H9 (cell line): ENCODE measurements around the gene TMEM147. TPM values are rescaled to one million over a fixed set of nuclear protein-coding genes. Genes with fewer than 3 reads are reported as not detected.

Experiments used
- DNase-seq: peaks from one replicate; pipeline ENCODE4 v3.0.0-alpha.2; 2017
- H2AFZ ChIP-seq: one replicate; pipeline ENCODE4 v1.6.1; 2013; ENCODE audit warnings: mild to moderate bottlenecking, low read length, control low read depth, moderate library complexity
- H2AK5ac ChIP-seq: 2 replicates; pipeline ENCODE4 v1.6.1; 2013; ENCODE audit warnings: low read length, control low read depth, mixed read lengths; ENCODE audit not compliant: insufficient read length
- H2BK120ac ChIP-seq: one replicate; pipeline ENCODE4 v1.6.1; 2013; ENCODE audit warnings: low read depth, mild to moderate bottlenecking, low read length, control low read depth, inconsistent platforms; ENCODE audit not compliant: poor library complexity, severe bottlenecking
- H2BK12ac ChIP-seq: 2 replicates; pipeline ENCODE4 v1.6.1; 2013; ENCODE audit warnings: low read length, control low read depth, mixed read lengths, low read depth; ENCODE audit not compliant: insufficient read length
- H2BK15ac ChIP-seq: 2 replicates; pipeline ENCODE4 v1.6.1; 2013; ENCODE audit warnings: low read depth, low read length, control low read depth
- H2BK20ac ChIP-seq: one replicate; pipeline ENCODE4 v1.6.1; 2013; ENCODE audit warnings: low read depth, mild to moderate bottlenecking, low read length, control low read depth, inconsistent platforms; ENCODE audit not compliant: poor library complexity, severe bottlenecking
- H2BK5ac ChIP-seq: 2 replicates; pipeline ENCODE4 v1.6.1; 2013; ENCODE audit warnings: low read length, control low read depth, mixed read lengths; ENCODE audit not compliant: insufficient read length
- H3K14ac ChIP-seq: 2 replicates; pipeline ENCODE4 v1.6.1; 2013; ENCODE audit warnings: low read length, control low read depth; ENCODE audit not compliant: insufficient read depth
- H3K18ac ChIP-seq: 2 replicates; pipeline ENCODE4 v1.6.1; 2013; ENCODE audit warnings: low read depth, mild to moderate bottlenecking, mixed read lengths, low read length, control low read depth; ENCODE audit not compliant: insufficient read length
- H3K23ac ChIP-seq: 2 replicates; pipeline ENCODE4 v1.6.1; 2013; ENCODE audit warnings: low read length, control low read depth, mixed read lengths, low read depth; ENCODE audit not compliant: insufficient read length
- H3K23me2 ChIP-seq: 2 replicates; pipeline ENCODE4 v1.6.1; 2013; ENCODE audit warnings: low read depth, mild to moderate bottlenecking, mixed read lengths, low read length, control low read depth; ENCODE audit not compliant: insufficient read length, poor library complexity, severe bottlenecking
- H3K27ac ChIP-seq: 2 replicates; pipeline ENCODE4 v1.5.1; 2013; ENCODE audit warnings: low read length, control low read depth, mixed read lengths, low read depth; ENCODE audit not compliant: insufficient read length
- H3K27me3 ChIP-seq: 2 replicates; pipeline ENCODE4 v1.6.1; 2013; ENCODE audit warnings: low read length, control low read depth, inconsistent platforms; ENCODE audit not compliant: insufficient read depth
- H3K4ac ChIP-seq: 2 replicates; pipeline ENCODE4 v1.6.1; 2013; ENCODE audit warnings: low read depth, mild to moderate bottlenecking, control low read depth, inconsistent platforms, low read length, moderate library complexity
- H3K4me1 ChIP-seq: 2 replicates; pipeline ENCODE4 v1.6.1; 2013; ENCODE audit warnings: low read length, control low read depth, inconsistent platforms; ENCODE audit not compliant: insufficient read depth
- H3K4me2 ChIP-seq: 2 replicates; pipeline ENCODE4 v1.6.1; 2013; ENCODE audit warnings: low read length, control low read depth, mixed read lengths; ENCODE audit not compliant: insufficient read length, insufficient read depth
- H3K56ac ChIP-seq: 2 replicates; pipeline ENCODE4 v1.6.1; 2013; ENCODE audit warnings: low read depth, mild to moderate bottlenecking, mixed read lengths, low read length, control low read depth; ENCODE audit not compliant: insufficient read length
- H3K79me1 ChIP-seq: 2 replicates; pipeline ENCODE4 v1.6.1; 2013; ENCODE audit warnings: low read depth, mild to moderate bottlenecking, moderate library complexity, low read length, control low read depth, inconsistent platforms; ENCODE audit not compliant: insufficient read depth, poor library complexity, severe bottlenecking
- H3K79me2 ChIP-seq: 2 replicates; pipeline ENCODE4 v1.6.1; 2013; ENCODE audit warnings: low read length, control low read depth, inconsistent platforms; ENCODE audit not compliant: insufficient read depth
- H3K9ac ChIP-seq: 2 replicates; pipeline ENCODE4 v1.6.1; 2013; ENCODE audit warnings: low read length, control low read depth, mixed read lengths; ENCODE audit not compliant: insufficient read length; ENCODE audit errors: extremely low read depth
- H3K9me3 ChIP-seq: one replicate; pipeline ENCODE4 v1.6.1; 2013; ENCODE audit warnings: low read depth, low read length, inconsistent platforms; ENCODE audit not compliant: control insufficient read depth
- H3T11ph ChIP-seq: one replicate; pipeline ENCODE4 v1.6.1; 2013; ENCODE audit warnings: mild to moderate bottlenecking, low read length, control low read depth, inconsistent platforms
- H4K20me1 ChIP-seq: one replicate; pipeline ENCODE4 v1.6.1; 2013; ENCODE audit not compliant: control insufficient read depth, insufficient read length, insufficient read depth
- H4K5ac ChIP-seq: 2 replicates; pipeline ENCODE4 v1.6.1; 2013; ENCODE audit warnings: low read depth, mild to moderate bottlenecking, mixed read lengths, low read length, control low read depth; ENCODE audit not compliant: insufficient read length
- H4K8ac ChIP-seq: replicated peaks from 2 replicates; pipeline ENCODE4 v1.6.1; 2013; ENCODE audit warnings: low read length, control low read depth, mixed read lengths, low read depth; ENCODE audit not compliant: insufficient read length
- H4K91ac ChIP-seq: 2 replicates; pipeline ENCODE4 v1.6.1; 2013; ENCODE audit warnings: low read depth, mild to moderate bottlenecking, moderate library complexity, mixed read lengths, low read length, control low read depth; ENCODE audit not compliant: insufficient read length
- H3K27ac Mint-ChIP-seq, 3 experiments: 2 replicates in 2 of 3; 3 replicates in 1 of 3; pipeline ENCODE4 v1.8.0; 2020 to 2021; ENCODE audit warnings: mixed read lengths in 3 of 3, mild to moderate bottlenecking in 1 of 3, moderate library complexity in 1 of 3
- H3K27me3 Mint-ChIP-seq: 2 replicates; pipeline ENCODE4 v1.8.0; 2021; ENCODE audit warnings: low read depth, mild to moderate bottlenecking, moderate library complexity, mixed read lengths
- H3K36me3 Mint-ChIP-seq, 3 experiments: 2 replicates in 2 of 3; 3 replicates in 1 of 3; pipeline ENCODE4 v1.8.0; 2020 to 2021; ENCODE audit warnings: low read depth in 3 of 3, mixed read lengths in 3 of 3; ENCODE audit not compliant: insufficient read depth in 1 of 3
- H3K4me1 Mint-ChIP-seq, 2 experiments: 2 replicates each; pipeline ENCODE4 v1.8.0; 2020; ENCODE audit warnings: mixed read lengths in 2 of 2
- H3K4me3 Mint-ChIP-seq, 2 experiments: 2 replicates in 1 of 2; 3 replicates in 1 of 2; pipeline ENCODE4 v1.8.0; 2020 to 2021; ENCODE audit warnings: mild to moderate bottlenecking in 2 of 2, mixed read lengths in 2 of 2, moderate library complexity in 1 of 2
- H3K9me3 Mint-ChIP-seq, 2 experiments: 2 replicates in 1 of 2; 3 replicates in 1 of 2; pipeline ENCODE4 v1.8.0; 2020; ENCODE audit warnings: mild to moderate bottlenecking in 2 of 2, mixed read lengths in 2 of 2, moderate library complexity in 1 of 2
- CTCF ChIP-seq: fragments of 200-600 bp; sonication (generic); conservative IDR thresholded peaks from 3 replicates; pipeline ENCODE4 v1.8.0; 2021; ENCODE audit warnings: antibody characterized with exemption, mild to moderate bottlenecking
- WGBS: extraction: QIAGEN DNeasy Blood & Tissue Kit; methylation state at CpG from one replicate; pipeline ENCODE4 v1.1.7; 2013; ENCODE audit warnings: missing lambda C conversion rate, low lambda C conversion rate, mixed read lengths; ENCODE audit not compliant: insufficient read length; ENCODE audit errors: extremely low coverage; 5-methylcytosine and 5-hydroxymethylcytosine counted together
- total RNA-seq: library from RNA; stranded (reverse); gene quantifications from 2 replicates; pipeline ENCODE4 v1.2.1, GENCODE V29; 2021

TMEM147 gene
- total RNA-seq, 1 experiment from 2014 or later: 125 TPM

- Histone ChIP-seq H2BK5ac (no peak overlapping the region), H3K56ac (no peak overlapping the region), H3K14ac (no peak overlapping the region), H2BK12ac (no peak overlapping the region), H3K4me1 (no peaks in the 10 kb centered on the region), H3K27ac (no peak overlapping the region), H3K9ac (no peak overlapping the region), H3K23me2 (peaks cover 8% of the 10 kb centered on the region), H2BK120ac (no peak overlapping the region), H3K18ac (no peak overlapping the region), H2AFZ (no peak overlapping the region), H3K27me3 (no peaks in the 10 kb centered on the region), H3K79me2 (peaks cover 4% of the 10 kb centered on the region; the same call in 1 of the 2 replicates), H4K91ac (no peak overlapping the region), H2BK20ac (no peak overlapping the region), H3K4ac (no peak overlapping the region), H4K20me1 (no peaks in the 10 kb centered on the region), H3K4me2 (no peak overlapping the region), H3K23ac (no peak overlapping the region), H3T11ph (no peak overlapping the region), H4K5ac (no peak overlapping the region), H3K9me3 (no peaks in the 10 kb centered on the region), H2AK5ac (no peak overlapping the region), H3K79me1 (no peaks in the 10 kb centered on the region), H2BK15ac (no peak overlapping the region), H4K8ac (no peak overlapping the region)
- Mint-ChIP-seq H3K9me3 (no peaks in the 10 kb centered on the region), H3K4me1 (peaks cover 11 to 22% of the 10 kb centered on the region in 2 experiments), H3K36me3 (peaks cover 46 to 71% (median 71%) of the 10 kb centered on the region in 3 experiments), H3K27me3 (peaks cover 3% of the 10 kb centered on the region; the same call in 1 of the 2 replicates), H3K27ac (peak overlapping the region in 1 of 3 experiments; percentile 75; a peak in 1 of 7 replicates), H3K4me3 (no peak overlapping the region)
- DNase-seq: no peak
- no peak for TF ChIP-seq CTCF
- no CpG with 5 or more reads among the region's 7 CpGs for WGBS
These were observed 39.4 kb upstream of the TMEM147 start for GRCh38 chr19:35506011-35506410.
